SK-N-SH (cell line): ENCODE results near the gene LYRM2. TPM values are rescaled to one million over a fixed set of nuclear protein-coding genes. Genes with fewer than 3 reads are reported as not detected.

Experiments used
- CTCF ChIA-PET: fragments of 300-600, 350-600 bp; formaldehyde crosslinking; extraction: SDS; loops from one replicate; lab custom pipeline; 2021; lab: Yijun Ruan, JAX
- POLR2A ChIA-PET: fragments of 350-600 bp; sonication (Branson Sonifier 250); formaldehyde crosslinking; extraction: SDS; loops from one replicate; lab custom pipeline; 2020; ENCODE audit warnings: antibody characterized with exemption, inconsistent platforms; lab: Yijun Ruan, JAX
- DNase-seq: peaks from one replicate; pipeline ENCODE4 v3.0.0; 2012
- H2AFZ ChIP-seq: fragments of 200-600 bp; sonication (generic); 2 replicates; pipeline ENCODE4 v1.8.1; 2016; ENCODE audit warnings: antibody characterized with exemption, mild to moderate bottlenecking, low read depth
- H3F3A ChIP-seq: fragments of 200-600 bp; sonication (generic); replicated peaks from 2 replicates; pipeline ENCODE3; 2016; ENCODE audit warnings: antibody characterized with exemption, mild to moderate bottlenecking; ENCODE audit not compliant: insufficient read depth
- H3K27ac ChIP-seq, 2 experiments: fragments of 200-500 bp in 1 of 2; fragments of 200-600 bp in 1 of 2; sonication (Bioruptor generic) in 1 of 2; sonication (generic), shearing (Covaris generic) in 1 of 2; 2 replicates each; pipeline versions ENCODE4 v1.5.1 to v1.6.1; 2014 to 2016; ENCODE audit warnings: low read depth in 2 of 2, inconsistent platforms in 1 of 2, low read length in 1 of 2, mild to moderate bottlenecking in 1 of 2, mixed read lengths in 1 of 2
- H3K27me3 ChIP-seq: fragments of 200-600 bp; sonication (generic), shearing (Covaris generic); 2 replicates; pipeline ENCODE4 v1.6.1; 2016; ENCODE audit warnings: mixed run types; ENCODE audit not compliant: insufficient read depth
- H3K36me3 ChIP-seq, 2 experiments: fragments of 200-500 bp in 1 of 2; fragments of 200-600 bp in 1 of 2; sonication (Bioruptor generic) in 1 of 2; sonication (generic) in 1 of 2; replicated peaks in 1 of 2; 2 replicates each; pipeline versions ENCODE3 to v1.5.1; 2014 to 2016; ENCODE audit warnings: low read length in 1 of 2, mild to moderate bottlenecking in 1 of 2; ENCODE audit not compliant: insufficient read depth in 2 of 2, control insufficient read depth in 1 of 2
- H3K4me1 ChIP-seq, 2 experiments: fragments of 200-500 bp in 1 of 2; fragments of 200-600 bp in 1 of 2; sonication (Bioruptor generic) in 1 of 2; sonication (generic), shearing (Covaris generic) in 1 of 2; 2 replicates each; pipeline versions ENCODE4 v1.5.1 to v1.6.1; 2014 to 2016; ENCODE audit warnings: low read depth in 1 of 2, low read length in 1 of 2, mixed run types in 1 of 2; ENCODE audit not compliant: insufficient read depth in 2 of 2, control insufficient read depth in 1 of 2
- H3K4me2 ChIP-seq: fragments of 200-600 bp; sonication (generic), shearing (Covaris generic); 2 replicates; pipeline ENCODE4 v1.6.1; 2017; ENCODE audit warnings: mixed run types
- H3K4me3 ChIP-seq, 2 experiments: fragments of 200-500 bp in 1 of 2; fragments of 200-600 bp in 1 of 2; sonication (Bioruptor generic) in 1 of 2; sonication (generic), shearing (Covaris generic) in 1 of 2; 2 replicates each; pipeline versions ENCODE4 v1.5.1 to v1.8.1; 2014 to 2016; ENCODE audit warnings: low read depth in 2 of 2, inconsistent platforms in 1 of 2, low read length in 1 of 2, mild to moderate bottlenecking in 1 of 2, mixed read lengths in 1 of 2, moderate library complexity in 1 of 2
- H3K79me2 ChIP-seq: fragments of 200-600 bp; sonication (generic); 2 replicates; pipeline ENCODE4 v1.8.1; 2017; ENCODE audit warnings: mild to moderate bottlenecking; ENCODE audit not compliant: insufficient read depth
- H3K9ac ChIP-seq: fragments of 200-600 bp; sonication (generic); 2 replicates; pipeline ENCODE4 v1.6.1; 2017; ENCODE audit warnings: mixed run types
- H3K9me2 ChIP-seq: fragments of 200-600 bp; sonication (generic); 2 replicates; pipeline ENCODE4 v1.6.1; 2017; ENCODE audit warnings: mixed run types
- H3K9me3 ChIP-seq: fragments of 200-600 bp; sonication (generic); 2 replicates; pipeline ENCODE4 v1.6.1; 2017; ENCODE audit warnings: mixed run types, mild to moderate bottlenecking, moderate library complexity
- H4K20me1 ChIP-seq: fragments of 200-600 bp; sonication (generic); 2 replicates; pipeline ENCODE4 v1.6.1; 2017; ENCODE audit warnings: mild to moderate bottlenecking, mixed run types; ENCODE audit not compliant: insufficient read depth
- CHD2 ChIP-seq: fragments of 150-350 bp; IDR thresholded peaks from 2 replicates; pipeline ENCODE4 v1.6.1; 2018; ENCODE audit warnings: low read length; ENCODE audit not compliant: partially characterized antibody
- EP300 ChIP-seq, 2 experiments: IDR thresholded peaks; 2 replicates each; pipeline versions ENCODE4 v1.4.0 to v1.6.1; 2012; ENCODE audit warnings: borderline replicate concordance in 1 of 2, low read depth in 1 of 2, low read length in 1 of 2
- EZH2phosphoT487 ChIP-seq: fragments of 200-600 bp; sonication (generic); IDR thresholded peaks from 2 replicates; pipeline ENCODE4 v1.6.1; 2017; ENCODE audit warnings: low read depth, mixed run types, mild to moderate bottlenecking, antibody characterized with exemption, moderate library complexity, borderline replicate concordance
- FOSL2 ChIP-seq: IDR thresholded peaks from 2 replicates; pipeline ENCODE4 v1.4.0; 2012; ENCODE audit warnings: low read depth, mild to moderate bottlenecking, moderate library complexity, borderline replicate concordance
- FOXJ3 ChIP-seq: sonication (generic); formaldehyde crosslinking; IDR thresholded peaks from 2 replicates; pipeline ENCODE4 v1.5.1; 2020; ENCODE audit warnings: mild to moderate bottlenecking, missing genetic modification reagents
- GATA2 ChIP-seq: sonication (generic); formaldehyde crosslinking; IDR thresholded peaks from 2 replicates; pipeline ENCODE4 v1.5.0; 2020; ENCODE audit warnings: mild to moderate bottlenecking, missing genetic modification reagents
- JUND ChIP-seq: IDR thresholded peaks from 2 replicates; pipeline ENCODE4 v1.4.0; 2012
- MEF2A ChIP-seq: IDR thresholded peaks from 2 replicates; pipeline ENCODE4 v1.4.0; 2012; ENCODE audit warnings: low read depth, borderline replicate concordance
- PBX3 ChIP-seq: IDR thresholded peaks from 2 replicates; pipeline ENCODE4; 2012
- POLR2AphosphoS5 ChIP-seq: IDR thresholded peaks from 2 replicates; pipeline ENCODE4 v1.6.1; 2012; ENCODE audit warnings: low read depth, low read length
- SMC3 ChIP-seq: IDR thresholded peaks from 2 replicates; pipeline ENCODE4 v1.6.1; 2012; ENCODE audit warnings: low read depth, low read length, improper control_type of control experiment
- TAF1 ChIP-seq: IDR thresholded peaks from 2 replicates; pipeline ENCODE4 v1.6.1; 2012; ENCODE audit warnings: low read depth, mild to moderate bottlenecking, low read length, moderate library complexity, borderline replicate concordance
- TCF12 ChIP-seq: IDR thresholded peaks from 2 replicates; pipeline ENCODE4 v1.4.0; 2012
- TEAD4 ChIP-seq: IDR thresholded peaks from 2 replicates; pipeline ENCODE4 v1.4.0; 2012; ENCODE audit warnings: mild to moderate bottlenecking, borderline replicate concordance; ENCODE audit not compliant: insufficient read depth
- YY1 ChIP-seq: IDR thresholded peaks from 2 replicates; pipeline ENCODE4 v1.4.0; 2012; ENCODE audit warnings: low read depth, mild to moderate bottlenecking
- ZBTB33 ChIP-seq: IDR thresholded peaks from 2 replicates; pipeline ENCODE4 v1.4.0; 2012; ENCODE audit warnings: low read depth, borderline replicate concordance
- WGBS: methylation state at CpG from one replicate; pipeline ENCODE4 v1.1.6; 2017; ENCODE audit warnings: low lambda C conversion rate; 5-methylcytosine and 5-hydroxymethylcytosine counted together
- polyA plus RNA-seq, 3 experiments: library from polyadenylated mRNA; depleted of rRNA; stranded (reverse); fragments of >200 nt; gene quantifications; 2 replicates each; pipeline ENCODE4 v1.2.3, GENCODE V29; 2012

LYRM2 gene
- polyA plus RNA-seq, 1 of the 3 experiments (the other 2 are of a cell fraction) = 14.5 TPM

GRCh38 chr6:89650579-89650978, 12.0 kb upstream of the LYRM2 start (continued):
- TF ChIP-seq CHD2 = no peak
- no peak for TF ChIP-seq EZH2phosphoT487
- no peak for TF ChIP-seq JUND
- TF ChIP-seq GATA2 = no peak
- TF ChIP-seq FOSL2 = no peak

GRCh38 chr6:89649682-89650081, 11.1 kb upstream of the LYRM2 start:
- no peaks in the 10 kb centered on the region for H4K20me1 ChIP-seq
- H3K36me3 ChIP-seq = peaks cover 53 to 78% of the 10 kb centered on the region in 2 experiments
- H3K4me1 ChIP-seq = no peaks in the 10 kb centered on the region
- H3K27ac ChIP-seq = no peak overlapping the region
- WGBS = 100% methylated on average over 1 of the region's 1 CpG
- no peaks in the 10 kb centered on the region for H3K27me3 ChIP-seq
- no peak for DNase-seq
- no peak overlapping the region for H3K4me3 ChIP-seq
- ChIA-PET POLR2A (no interaction called here), CTCF (interaction anchor here (1.9 kb wide), 1 partner anchor 278 kb away, joined by 4 read pairs; no protein-coding TSS in a partner anchor)
- no peaks in the 10 kb centered on the region for H3F3A ChIP-seq
- no peaks in the 10 kb centered on the region for H3K9me3 ChIP-seq
- H3K79me2 ChIP-seq = no peaks in the 10 kb centered on the region
- no peak overlapping the region for H3K4me2 ChIP-seq
- TF ChIP-seq ZBTB33 (no peak), TCF12 (no peak), YY1 (no peak), SMC3 (no peak), MEF2A (no peak), EP300 (IDR thresholded peaks at IDR 0.05; ENCODE audit: borderline replicate concordance in 1 of 2, low read depth in 1 of 2, low read length in 1 of 2) (no peak), POLR2AphosphoS5 (no peak), TAF1 (no peak), JUND (no peak), TEAD4 (no peak), CHD2 (no peak), FOXJ3 (no peak), PBX3 (no peak), GATA2 (no peak)
- no peak overlapping the region for H3K9ac ChIP-seq
- H3K9me2 ChIP-seq = no peaks in the 10 kb centered on the region
- no peak overlapping the region for H2AFZ ChIP-seq
